Activated CD8-positive, alpha-beta T cell treated with anti-CD3 and anti-CD28 coated beads, Interleukin-2, amount 10 ng/mL, durations not matched to agents 7 days and 5 days (primary cell): Measurements from ENCODE around the gene TAF11L6. TPM values are rescaled to one million over a fixed set of nuclear protein-coding genes. Genes with fewer than 3 reads are reported as not detected.
A peak's percentile ranks its signal among the peaks of the same experiment; 100 is the strongest.
"Not testable (repeated sequence)": the region's sequence is repeated elsewhere in the genome, so short reads cannot be mapped to it uniquely, and the experiment has no call there.

ENCODE experiments used
- ATAC-seq: fragments of 150-1000 bp; cut with Tn5 transposase; one replicate; pipeline ENCODE4 v1.10.0; 2021; ENCODE audit warnings: moderate library complexity
- CTCF ChIA-PET: fragments of 350-600 bp; sonication (Branson Sonifier 250); formaldehyde crosslinking; loops from one replicate; lab custom pipeline; 2021; ENCODE audit warnings: antibody characterized with exemption; lab: Charles Lee
- POLR2A ChIA-PET: fragments of 350-600 bp; sonication (Branson Sonifier 250); formaldehyde crosslinking; loops from one replicate; lab custom pipeline; 2021; ENCODE audit warnings: antibody characterized with exemption; lab: Charles Lee
- DNase-seq: peaks from one replicate; pipeline ENCODE4 v3.0.0-alpha.2; 2020
- H3K27ac Mint-ChIP-seq: one replicate; pipeline ENCODE4 v1.8.0; 2021; ENCODE audit warnings: mild to moderate bottlenecking, mixed read lengths
- H3K27me3 Mint-ChIP-seq: one replicate; pipeline ENCODE4 v1.8.0; 2021; ENCODE audit warnings: low read depth, mixed read lengths
- H3K36me3 Mint-ChIP-seq: one replicate; pipeline ENCODE4 v1.8.0; 2021; ENCODE audit warnings: low read depth, mixed read lengths
- H3K4me1 Mint-ChIP-seq: one replicate; pipeline ENCODE4 v1.8.0; 2021; ENCODE audit warnings: low read depth, mixed read lengths
- H3K4me3 Mint-ChIP-seq: one replicate; pipeline ENCODE4 v1.8.0; 2021; ENCODE audit warnings: mild to moderate bottlenecking, mixed read lengths
- H3K9me3 Mint-ChIP-seq: one replicate; pipeline ENCODE4 v1.8.0; 2022; ENCODE audit warnings: mixed read lengths; ENCODE audit not compliant: insufficient read depth
- total RNA-seq, 2 experiments: library from RNA; stranded (reverse); gene quantifications; one replicate each; pipeline ENCODE4 v1.2.3, GENCODE V29; 2021

TAF11L6 gene
- total RNA-seq, 2 experiments from 2014 or later, result not detected

GRCh38 chr5:17519508-17519907 lies 9.0 kb upstream of the TAF11L6 start:
- H3K36me3 Mint-ChIP-seq, POLR2A ChIA-PET, H3K27me3 Mint-ChIP-seq, H3K27ac Mint-ChIP-seq, CTCF ChIA-PET, ATAC-seq, H3K4me3 Mint-ChIP-seq, H3K4me1 Mint-ChIP-seq, H3K9me3 Mint-ChIP-seq: not testable (repeated sequence)
- peak; percentile 21 for DNase-seq

GRCh38 chr5:17521501-17521900 lies 7.0 kb upstream of the TAF11L6 start, which contains the start of gene TAF11L4:
TAF11L4 (plus strand) TSS chr5:17521801.
- H3K4me3 Mint-ChIP-seq, H3K27ac Mint-ChIP-seq, ATAC-seq, H3K36me3 Mint-ChIP-seq, POLR2A ChIA-PET, CTCF ChIA-PET, H3K4me1 Mint-ChIP-seq, H3K9me3 Mint-ChIP-seq, H3K27me3 Mint-ChIP-seq, DNase-seq: not testable (repeated sequence)

DNA sequence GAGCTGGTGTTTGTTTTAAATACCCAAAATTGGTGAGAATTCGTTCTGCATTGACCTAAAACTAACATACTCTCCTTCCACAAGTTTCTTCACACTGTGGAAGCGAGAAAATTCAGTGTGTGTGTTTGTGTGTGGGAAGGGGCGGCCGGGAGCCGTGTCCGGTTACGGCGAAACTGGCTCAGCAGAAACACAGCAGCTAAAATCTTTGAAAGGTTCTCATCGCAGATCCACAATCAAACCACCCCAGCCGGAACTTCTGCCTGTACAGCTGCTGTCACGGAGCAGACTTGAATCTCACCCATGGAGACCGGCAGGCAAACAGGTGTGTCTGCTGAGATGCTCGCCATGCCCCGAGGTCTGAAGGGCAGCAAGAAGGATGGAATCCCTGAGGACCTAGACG lies 3.5 kb upstream of the TAF11L6 start, which contains the start of gene TAF11L5:
Gene TAF11L5, plus strand, starts transcription at position 301 of the 400 bp plus-strand sequence.
- DNase-seq, POLR2A ChIA-PET: not testable (repeated sequence)

DNA sequence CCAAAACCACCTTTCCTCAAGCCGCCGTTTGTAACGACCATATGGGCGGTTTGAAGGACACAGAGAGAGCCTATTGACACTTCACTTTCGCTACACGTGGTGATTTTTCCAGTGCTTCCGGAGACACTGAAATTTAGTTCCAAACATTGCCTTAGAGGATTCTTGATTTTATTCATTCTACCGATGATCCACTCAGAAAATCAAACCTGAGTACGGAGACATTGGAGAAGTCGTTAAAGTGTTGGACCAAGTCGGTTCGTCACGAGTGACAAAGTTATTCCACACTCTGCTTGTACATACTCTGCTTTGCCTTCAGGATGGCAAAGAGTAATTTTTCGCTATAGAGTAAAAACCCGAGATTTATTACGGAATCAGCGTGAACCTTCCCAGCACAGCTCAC lies 2.0 kb upstream of the TAF11L6 start:
- POLR2A ChIA-PET, H3K27me3 Mint-ChIP-seq, ATAC-seq, H3K4me3 Mint-ChIP-seq, H3K27ac Mint-ChIP-seq, H3K36me3 Mint-ChIP-seq, CTCF ChIA-PET, H3K4me1 Mint-ChIP-seq, H3K9me3 Mint-ChIP-seq: not testable (repeated sequence)
- peak; percentile 43 for DNase-seq

More for the DNA sequence above, 3.5 kb upstream of the TAF11L6 start, which contains the start of gene TAF11L5:
- ATAC-seq, H3K27ac Mint-ChIP-seq, CTCF ChIA-PET, H3K4me3 Mint-ChIP-seq, H3K4me1 Mint-ChIP-seq, H3K27me3 Mint-ChIP-seq, H3K36me3 Mint-ChIP-seq, H3K9me3 Mint-ChIP-seq: not testable (repeated sequence)

Other genes starting within 250 kb of the TAF11L6 start
- not detected for gene TAF11L2, start 30.4 kb upstream of the TAF11L6 start, total RNA-seq
- gene TAF11L3, start 10.3 kb upstream of the TAF11L6 start, total RNA-seq, result not detected
- not detected for gene TAF11L4, start 6.9 kb upstream of the TAF11L6 start, total RNA-seq
- not detected for gene TAF11L5, start 3.4 kb upstream of the TAF11L6 start, total RNA-seq
- not detected for gene TAF11L7, start 57.1 kb downstream of the TAF11L6 start, total RNA-seq
- gene TAF11L8, start 62.3 kb downstream of the TAF11L6 start, total RNA-seq, result not detected
- not detected for gene TAF11L9, start 65.7 kb downstream of the TAF11L6 start, total RNA-seq
- gene TAF11L10, start 69.2 kb downstream of the TAF11L6 start, total RNA-seq, result not detected
- not detected for gene TAF11L11, start 75.5 kb downstream of the TAF11L6 start, total RNA-seq
- gene TAF11L12, start 81.7 kb downstream of the TAF11L6 start, total RNA-seq, result not detected
- gene TAF11L13, start 103.4 kb downstream of the TAF11L6 start, total RNA-seq, result not detected
- not detected for gene TAF11L14, start 105.8 kb downstream of the TAF11L6 start, total RNA-seq